WTC11 (cell line): ENCODE measurements around the gene TFDP3. TPM values are rescaled to one million over a fixed set of nuclear protein-coding genes. Genes with fewer than 3 reads are reported as not detected.

ENCODE experiments used
- ATAC-seq: fragments of 200-7000 bp; cut with Tn5 transposase; 2 replicates; pipeline ENCODE4 v1.10.0; 2021; ENCODE audit warnings: mild to moderate bottlenecking, moderate library complexity
- CTCF ChIA-PET: fragments of 300-600 bp; sonication (Branson Sonifier 250); formaldehyde crosslinking; loops from one replicate; lab custom pipeline; 2021; ENCODE audit warnings: antibody characterized with exemption; lab: Charles Lee
- POLR2A ChIA-PET: fragments of 350-600 bp; sonication (Branson Sonifier 250); formaldehyde crosslinking; loops from one replicate; lab custom pipeline; 2021; ENCODE audit warnings: antibody characterized with exemption; lab: Charles Lee
- DNase-seq: peaks from one replicate; pipeline ENCODE4 v3.0.0; 2021; ENCODE audit warnings: low spot score
- H3K27ac Mint-ChIP-seq: 2 replicates; pipeline ENCODE4 v1.8.0; 2021; ENCODE audit warnings: mixed read lengths
- H3K27me3 Mint-ChIP-seq: 2 replicates; pipeline ENCODE4 v1.8.0; 2021; ENCODE audit warnings: low read depth, mild to moderate bottlenecking, moderate library complexity, mixed read lengths
- H3K36me3 Mint-ChIP-seq: 2 replicates; pipeline ENCODE4 v1.8.0; 2021; ENCODE audit warnings: mixed read lengths
- H3K4me1 Mint-ChIP-seq: 2 replicates; pipeline ENCODE4 v1.8.0; 2022; ENCODE audit warnings: mixed read lengths
- H3K4me3 Mint-ChIP-seq: 2 replicates; pipeline ENCODE4 v1.8.0; 2021; ENCODE audit warnings: mild to moderate bottlenecking, moderate library complexity, mixed read lengths
- H3K9me3 Mint-ChIP-seq: 2 replicates; pipeline ENCODE4 v1.8.0; 2021; ENCODE audit warnings: mixed read lengths
- CREM ChIP-seq: sonication (generic); formaldehyde crosslinking; IDR thresholded peaks from 2 replicates; pipeline ENCODE4 v1.8.1; 2022; ENCODE audit warnings: mild to moderate bottlenecking, missing genetic modification reagents, moderate library complexity
- HMGXB4 ChIP-seq: sonication (generic); formaldehyde crosslinking; IDR thresholded peaks from 2 replicates; pipeline ENCODE4 v1.8.1; 2023; ENCODE audit warnings: mild to moderate bottlenecking, moderate library complexity, missing genetic modification reagents
- KAT7 ChIP-seq: sonication (generic); formaldehyde crosslinking; IDR thresholded peaks from 2 replicates; pipeline ENCODE4 v1.8.1; 2023; ENCODE audit warnings: missing genetic modification reagents, mild to moderate bottlenecking, borderline replicate concordance
- MYBL2 ChIP-seq: sonication (generic); formaldehyde crosslinking; IDR thresholded peaks from 2 replicates; pipeline ENCODE4 v1.8.1; 2023; ENCODE audit warnings: mild to moderate bottlenecking, moderate library complexity, missing genetic modification reagents
- NR1H2 ChIP-seq: sonication (generic); formaldehyde crosslinking; IDR thresholded peaks from 2 replicates; pipeline ENCODE4 v1.9.0; 2021; ENCODE audit warnings: mild to moderate bottlenecking, moderate library complexity, missing genetic modification reagents
- RELA ChIP-seq: sonication (generic); formaldehyde crosslinking; IDR thresholded peaks from 2 replicates; pipeline ENCODE4 v1.8.1; 2022; ENCODE audit warnings: missing genetic modification reagents, mild to moderate bottlenecking, borderline replicate concordance
- RORB ChIP-seq: fragments of 250-450 bp; sonication (Bioruptor Pico); IDR thresholded peaks from 2 replicates; pipeline ENCODE4 v1.9.0; 2021; ENCODE audit warnings: mild to moderate bottlenecking
- SOX15 ChIP-seq: fragments of 250-450 bp; sonication (Bioruptor Pico); IDR thresholded peaks from 2 replicates; pipeline ENCODE4 v1.9.0; 2021; ENCODE audit warnings: mild to moderate bottlenecking
- USF2 ChIP-seq: sonication (generic); formaldehyde crosslinking; IDR thresholded peaks from 2 replicates; pipeline ENCODE4 v1.8.1; 2023; ENCODE audit warnings: mild to moderate bottlenecking, missing genetic modification reagents, moderate library complexity
- ZBTB21 ChIP-seq: sonication (generic); formaldehyde crosslinking; IDR thresholded peaks from 2 replicates; pipeline ENCODE4 v1.8.1; 2023; ENCODE audit warnings: mild to moderate bottlenecking, missing genetic modification reagents, borderline replicate concordance
- ZNF263 ChIP-seq: sonication (generic); formaldehyde crosslinking; IDR thresholded peaks from 2 replicates; pipeline ENCODE4 v1.8.1; 2022; ENCODE audit warnings: low read depth, mild to moderate bottlenecking, moderate library complexity, missing genetic modification reagents
- ZNF281 ChIP-seq: sonication (generic); formaldehyde crosslinking; IDR thresholded peaks from 2 replicates; pipeline ENCODE4 v1.8.0; 2023; ENCODE audit warnings: mild to moderate bottlenecking, missing genetic modification reagents
- ZNF317 ChIP-seq: sonication (generic); formaldehyde crosslinking; IDR thresholded peaks from 2 replicates; pipeline ENCODE4 v1.8.1; 2023; ENCODE audit warnings: low read depth, mild to moderate bottlenecking, moderate library complexity, missing genetic modification reagents, borderline replicate concordance
- ZNF396 ChIP-seq: fragments of 250-450 bp; sonication (Bioruptor Pico); IDR thresholded peaks from 2 replicates; pipeline ENCODE4 v1.8.0; 2021; ENCODE audit warnings: mild to moderate bottlenecking, moderate library complexity, borderline replicate concordance
- total RNA-seq: library from RNA; stranded (reverse); gene quantifications from 3 replicates; pipeline ENCODE4 v1.2.3, GENCODE V29; 2021
- TF ChIP-seq, protein P1 (sequence below): sonication (generic); formaldehyde crosslinking; IDR thresholded peaks from 2 replicates; pipeline ENCODE4 v1.8.0; 2022; ENCODE audit warnings: mild to moderate bottlenecking, missing genetic modification reagents
- TF ChIP-seq, protein P2 (sequence below): sonication (generic); formaldehyde crosslinking; IDR thresholded peaks from 2 replicates; pipeline ENCODE4 v1.8.0; 2022; ENCODE audit warnings: mild to moderate bottlenecking, missing genetic modification reagents

TFDP3 gene
- total RNA-seq, 1 experiment from 2014 or later: not detected

DNA sequence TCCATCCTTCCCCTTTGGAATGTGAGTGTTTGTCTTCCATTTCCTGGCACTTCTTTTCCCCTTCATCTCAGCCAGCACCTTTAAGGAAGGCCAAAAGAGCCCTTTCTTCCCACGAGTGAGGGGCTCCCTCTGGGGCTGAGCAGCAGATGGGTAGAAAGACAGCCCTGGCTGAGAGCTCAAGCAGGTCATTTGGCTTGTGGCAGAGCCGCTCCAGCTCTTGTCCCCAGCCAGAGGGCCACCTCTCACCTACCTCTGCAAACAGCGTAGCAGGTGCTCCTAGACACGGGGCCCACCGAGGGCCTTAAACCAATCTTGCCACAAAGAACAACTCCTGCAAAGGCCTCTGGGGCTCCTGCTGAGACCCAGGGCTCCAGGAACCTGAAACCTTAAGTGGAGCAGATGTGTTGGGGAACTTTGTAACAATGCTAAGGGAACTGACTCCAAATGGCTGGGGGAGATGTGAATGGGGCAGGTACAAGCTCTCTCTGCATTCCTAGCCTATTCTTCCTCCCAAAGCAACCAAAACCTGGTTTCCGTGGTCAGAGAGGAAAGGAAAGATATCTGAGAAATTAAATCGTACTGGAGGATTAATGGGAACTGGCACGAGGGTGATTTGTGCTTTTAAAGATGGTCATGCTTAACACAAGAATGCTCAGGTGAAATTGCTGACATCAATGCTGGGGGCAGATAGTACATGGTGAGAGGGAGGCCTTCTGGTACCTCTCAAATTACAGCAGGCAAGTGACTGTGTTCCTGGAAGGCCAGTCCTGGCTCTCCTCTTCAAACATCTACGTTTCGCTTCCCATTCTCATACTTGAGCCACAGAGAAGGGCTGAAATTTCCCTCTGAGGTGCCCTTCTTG is 27.0 kb downstream of the TFDP3 start (continued):
- TF ChIP-seq, protein P1, sequence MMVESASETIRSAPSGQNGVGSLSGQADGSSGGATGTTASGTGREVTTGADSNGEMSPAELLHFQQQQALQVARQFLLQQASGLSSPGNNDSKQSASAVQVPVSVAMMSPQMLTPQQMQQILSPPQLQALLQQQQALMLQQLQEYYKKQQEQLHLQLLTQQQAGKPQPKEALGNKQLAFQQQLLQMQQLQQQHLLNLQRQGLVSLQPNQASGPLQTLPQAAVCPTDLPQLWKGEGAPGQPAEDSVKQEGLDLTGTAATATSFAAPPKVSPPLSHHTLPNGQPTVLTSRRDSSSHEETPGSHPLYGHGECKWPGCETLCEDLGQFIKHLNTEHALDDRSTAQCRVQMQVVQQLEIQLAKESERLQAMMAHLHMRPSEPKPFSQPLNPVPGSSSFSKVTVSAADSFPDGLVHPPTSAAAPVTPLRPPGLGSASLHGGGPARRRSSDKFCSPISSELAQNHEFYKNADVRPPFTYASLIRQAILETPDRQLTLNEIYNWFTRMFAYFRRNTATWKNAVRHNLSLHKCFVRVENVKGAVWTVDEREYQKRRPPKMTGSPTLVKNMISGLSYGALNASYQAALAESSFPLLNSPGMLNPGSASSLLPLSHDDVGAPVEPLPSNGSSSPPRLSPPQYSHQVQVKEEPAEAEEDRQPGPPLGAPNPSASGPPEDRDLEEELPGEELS (CRISPR knock-in tag): no peak
- no peak for TF ChIP-seq KAT7 (CRISPR knock-in tag)
- TF ChIP-seq, protein P2, sequence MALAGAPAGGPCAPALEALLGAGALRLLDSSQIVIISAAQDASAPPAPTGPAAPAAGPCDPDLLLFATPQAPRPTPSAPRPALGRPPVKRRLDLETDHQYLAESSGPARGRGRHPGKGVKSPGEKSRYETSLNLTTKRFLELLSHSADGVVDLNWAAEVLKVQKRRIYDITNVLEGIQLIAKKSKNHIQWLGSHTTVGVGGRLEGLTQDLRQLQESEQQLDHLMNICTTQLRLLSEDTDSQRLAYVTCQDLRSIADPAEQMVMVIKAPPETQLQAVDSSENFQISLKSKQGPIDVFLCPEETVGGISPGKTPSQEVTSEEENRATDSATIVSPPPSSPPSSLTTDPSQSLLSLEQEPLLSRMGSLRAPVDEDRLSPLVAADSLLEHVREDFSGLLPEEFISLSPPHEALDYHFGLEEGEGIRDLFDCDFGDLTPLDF (CRISPR knock-in tag): no peak
- TF ChIP-seq USF2 (CRISPR knock-in tag): no peak
- TF ChIP-seq HMGXB4: no peak

DNA sequence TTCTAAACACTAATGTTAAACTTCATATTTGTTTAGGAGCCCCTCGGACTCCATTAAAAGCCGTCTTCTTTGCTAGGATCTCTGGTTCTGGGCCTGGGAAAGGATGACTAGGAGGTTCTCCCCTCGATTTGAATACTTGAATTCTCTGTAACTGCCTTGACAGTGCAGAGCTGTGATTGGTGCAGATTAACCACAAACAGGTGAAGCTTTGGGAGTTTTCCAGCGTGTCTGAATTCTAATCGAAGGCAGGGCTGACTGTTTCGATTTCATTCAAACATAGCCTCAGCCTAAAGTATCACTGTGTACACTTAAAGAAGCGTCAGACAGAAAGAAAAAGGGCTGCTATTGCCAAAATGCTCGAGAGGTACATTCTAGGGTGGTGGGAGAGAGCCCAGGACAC is 29.0 kb downstream of the TFDP3 start:
- H3K4me1 Mint-ChIP-seq: peaks cover 29% of the 10 kb centered on the region
- TF ChIP-seq CREM (CRISPR knock-in tag): no peak
- no peak overlapping the region for H3K4me3 Mint-ChIP-seq
- H3K9me3 Mint-ChIP-seq: no peaks in the 10 kb centered on the region
- ATAC-seq (no peak), DNase-seq (no peak)
- POLR2A ChIA-PET: no interaction called here
- no peaks in the 10 kb centered on the region for H3K36me3 Mint-ChIP-seq
- H3K27ac Mint-ChIP-seq: no peak overlapping the region
- CTCF ChIA-PET: no interaction called here
- H3K27me3 Mint-ChIP-seq: no peaks in the 10 kb centered on the region

DNA sequence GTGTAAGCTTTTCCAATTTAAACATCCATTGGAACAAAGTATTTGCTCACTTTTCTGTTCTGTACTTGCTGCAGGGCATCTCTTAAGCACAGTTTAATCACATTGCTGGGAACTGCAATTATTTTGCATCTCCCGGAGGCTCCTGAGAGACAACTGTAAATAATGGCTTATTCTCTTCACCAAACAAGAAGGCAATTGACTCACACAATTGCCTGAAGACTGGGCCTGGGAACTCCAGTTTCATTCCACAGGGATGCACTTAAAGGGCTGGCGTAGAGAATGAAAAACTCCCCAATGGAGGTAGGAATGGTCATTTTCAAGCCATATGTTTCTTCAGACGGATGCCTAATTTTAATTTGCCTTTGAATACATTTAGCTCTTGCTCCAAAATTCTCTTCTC is 29.5 kb downstream of the TFDP3 start:
- Mint-ChIP-seq H3K4me1 (peaks cover 29% of the 10 kb centered on the region), H3K36me3 (no peaks in the 10 kb centered on the region), H3K4me3 (no peak overlapping the region), H3K9me3 (no peaks in the 10 kb centered on the region), H3K27me3 (no peaks in the 10 kb centered on the region), H3K27ac (no peak overlapping the region)
- no peak for ATAC-seq
- TF ChIP-seq, protein P2 (CRISPR knock-in tag): no peak
- TF ChIP-seq ZNF263 (CRISPR knock-in tag): no peak
- TF ChIP-seq ZNF281 (CRISPR knock-in tag): no peak
- TF ChIP-seq ZNF396 (CRISPR knock-in tag): no peak
- no peak for TF ChIP-seq MYBL2
- no peak for TF ChIP-seq SOX15 (CRISPR knock-in tag)
- TF ChIP-seq RELA (CRISPR knock-in tag): no peak
- TF ChIP-seq ZNF317 (CRISPR knock-in tag): no peak
- no peak for TF ChIP-seq NR1H2 (CRISPR knock-in tag)
- TF ChIP-seq ZBTB21: no peak
- no peak for TF ChIP-seq RORB (CRISPR knock-in tag)
- ChIA-PET CTCF (interaction anchor here (1.1 kb wide), 1 partner anchor 482 kb away, joined by 3 read pairs; no protein-coding TSS in a partner anchor), POLR2A (no interaction called here)
- no peak for DNase-seq
